ENCODE results near the gene COPB2. TPM values are rescaled to one million over a fixed set of nuclear protein-coding genes. Genes with fewer than 3 reads are reported as not detected.

COPB2 gene
- total RNA-seq, 1 donor from 2014 or later: 84.0 TPM

- no peak for FAIRE-seq
- peak; percentile 54 to 85 for DNase-seq (ENCODE audit: low spot score in 2 of 2)
Observed at GRCh38 chr3:139329364-139329850, 60.0 kb downstream of the COPB2 start.

GRCh38 chr3:139328356-139328755, 61.1 kb downstream of the COPB2 start:
- DNase-seq (ENCODE audit: low spot score in 2 of 2) (no peak), FAIRE-seq (no peak)

- FAIRE-seq (no peak), DNase-seq (ENCODE audit: low spot score in 2 of 2) (no peak)
Observed at GRCh38 chr3:139327861-139328260, 61.6 kb downstream of the COPB2 start.

GRCh38 chr3:139327231-139327630, 62.2 kb downstream of the COPB2 start:
- FAIRE-seq: no peak

GRCh38 chr3:139326707-139327106, 62.7 kb downstream of the COPB2 start:
- FAIRE-seq: no peak
- DNase-seq (ENCODE audit: low spot score in 2 of 2): no peak

More at GRCh38 chr3:139327231-139327630, 62.2 kb downstream of the COPB2 start:
- DNase-seq (ENCODE audit: low spot score in 2 of 2): no peak

- DNase-seq (ENCODE audit: low spot score in 2 of 2) (no peak), FAIRE-seq (no peak)
Observed at GRCh38 chr3:139326131-139326530, 63.3 kb downstream of the COPB2 start.

GRCh38 chr3:139325551-139325950, 63.9 kb downstream of the COPB2 start:
- DNase-seq (ENCODE audit: low spot score in 2 of 2) (no peak), FAIRE-seq (no peak)

GRCh38 chr3:139324456-139324855, 65.0 kb downstream of the COPB2 start:
- no peak for DNase-seq (ENCODE audit: low spot score in 2 of 2)
- no peak for FAIRE-seq

GRCh38 chr3:139323146-139323545, 66.3 kb downstream of the COPB2 start:
- DNase-seq (ENCODE audit: low spot score in 2 of 2) (no peak), FAIRE-seq (no peak)

- FAIRE-seq: no peak
- DNase-seq (ENCODE audit: low spot score in 2 of 2): no peak
Observed at GRCh38 chr3:139322346-139322745, 67.1 kb downstream of the COPB2 start.

- DNase-seq (ENCODE audit: low spot score in 2 of 2): no peak
- FAIRE-seq: no peak
Observed at GRCh38 chr3:139320551-139321309, 68.7 kb downstream of the COPB2 start.

GRCh38 chr3:139319428-139320402, 69.7 kb downstream of the COPB2 start:
- DNase-seq (ENCODE audit: low spot score in 2 of 2) (no peak), FAIRE-seq (no peak)

GRCh38 chr3:139318826-139319225, 70.6 kb downstream of the COPB2 start:
- DNase-seq (ENCODE audit: low spot score in 2 of 2) (no peak), FAIRE-seq (no peak)

- FAIRE-seq (no peak), DNase-seq (ENCODE audit: low spot score in 2 of 2) (no peak)
Observed at GRCh38 chr3:139318431-139318816, 71.0 kb downstream of the COPB2 start.

GRCh38 chr3:139317660-139318430, 71.6 kb downstream of the COPB2 start:
- DNase-seq (ENCODE audit: low spot score in 2 of 2) (no peak), FAIRE-seq (no peak)

GRCh38 chr3:139317215-139317614, 72.2 kb downstream of the COPB2 start:
- no peak for FAIRE-seq
- no peak for DNase-seq (ENCODE audit: low spot score in 2 of 2)

- FAIRE-seq: no peak
- DNase-seq (ENCODE audit: low spot score in 2 of 2): no peak
Observed at GRCh38 chr3:139313921-139314320, 75.5 kb downstream of the COPB2 start.

- no peak for FAIRE-seq
- no peak for DNase-seq (ENCODE audit: low spot score in 2 of 2)
Observed at GRCh38 chr3:139312959-139313358, 76.5 kb downstream of the COPB2 start.

GRCh38 chr3:139312416-139312815, 77.0 kb downstream of the COPB2 start:
- FAIRE-seq (no peak), DNase-seq (ENCODE audit: low spot score in 2 of 2) (no peak)

GRCh38 chr3:139311557-139311956, 77.9 kb downstream of the COPB2 start:
- FAIRE-seq (no peak), DNase-seq (ENCODE audit: low spot score in 2 of 2) (no peak)

Data from frontal cortex (tissue), 4 donors.